GM23248 (cell line): ENCODE results near the gene KCND1. TPM values are rescaled to one million over a fixed set of nuclear protein-coding genes. Genes with fewer than 3 reads are reported as not detected.

Source experiments
- DNase-seq: peaks from one replicate; pipeline ENCODE4 v3.0.0-alpha.2; 2015
- H2AFZ ChIP-seq: fragments of 200-600 bp; sonication (generic); 2 replicates; pipeline ENCODE4 v1.6.1; 2016; ENCODE audit warnings: antibody characterized with exemption
- H3F3A ChIP-seq: fragments of 200-600 bp; sonication (generic); 2 replicates; pipeline ENCODE4 v1.6.1; 2016; ENCODE audit warnings: mild to moderate bottlenecking, antibody characterized with exemption, mixed run types; ENCODE audit not compliant: insufficient read depth
- H3K27ac ChIP-seq: fragments of 200-600 bp; sonication (generic); 2 replicates; pipeline ENCODE4 v1.5.1; 2016; ENCODE audit warnings: mild to moderate bottlenecking
- H3K27me3 ChIP-seq: fragments of 200-600 bp; sonication (generic); replicated peaks from 2 replicates; pipeline ENCODE4 v1.6.1; 2016; ENCODE audit warnings: mild to moderate bottlenecking; ENCODE audit not compliant: insufficient read depth
- H3K36me3 ChIP-seq: fragments of 200-600 bp; sonication (generic); 2 replicates; pipeline ENCODE4 v1.6.1; 2016; ENCODE audit warnings: low read depth, mild to moderate bottlenecking
- H3K4me1 ChIP-seq: fragments of 200-600 bp; sonication (generic); 2 replicates; pipeline ENCODE4 v1.6.1; 2016; ENCODE audit warnings: mild to moderate bottlenecking; ENCODE audit not compliant: insufficient read depth
- H3K4me2 ChIP-seq: fragments of 200-600 bp; sonication (generic); one replicate; pipeline ENCODE4 v1.6.1; 2016; ENCODE audit warnings: mild to moderate bottlenecking; ENCODE audit not compliant: unreplicated experiment
- H3K4me3 ChIP-seq: fragments of 200-600 bp; sonication (generic); 2 replicates; pipeline ENCODE4 v1.5.1; 2016; ENCODE audit warnings: mild to moderate bottlenecking
- H3K79me2 ChIP-seq: fragments of 200-600 bp; sonication (generic); 2 replicates; pipeline ENCODE4 v1.6.1; 2016; ENCODE audit warnings: mild to moderate bottlenecking; ENCODE audit not compliant: insufficient read depth
- H3K9ac ChIP-seq: fragments of 200-600 bp; sonication (generic); 2 replicates; pipeline ENCODE4 v1.6.1; 2016; ENCODE audit warnings: mild to moderate bottlenecking
- H3K9me2 ChIP-seq: fragments of 200-600 bp; sonication (generic); 2 replicates; pipeline ENCODE4 v1.6.1; 2016; ENCODE audit warnings: mixed run types, mild to moderate bottlenecking, moderate library complexity; ENCODE audit not compliant: insufficient read depth
- H3K9me3 ChIP-seq: fragments of 200-600 bp; sonication (generic); one replicate; pipeline ENCODE4 v1.6.1; 2017; ENCODE audit warnings: low read depth
- H4K20me1 ChIP-seq: fragments of 200-600 bp; sonication (generic); 2 replicates; pipeline ENCODE4 v1.6.0; 2016; ENCODE audit not compliant: insufficient read depth
- EZH2 ChIP-seq: fragments of 200-600 bp; sonication (generic); IDR thresholded peaks from 2 replicates; pipeline ENCODE4 v1.6.1; 2018; ENCODE audit warnings: antibody characterized with exemption, mild to moderate bottlenecking; ENCODE audit not compliant: insufficient read depth, poor library complexity, severe bottlenecking
- EZH2phosphoT487 ChIP-seq: fragments of 200-600 bp; sonication (generic); IDR thresholded peaks from 2 replicates; pipeline ENCODE4 v1.6.1; 2018; ENCODE audit warnings: antibody characterized with exemption, moderate library complexity, mild to moderate bottlenecking, low read depth; ENCODE audit not compliant: insufficient read depth
- WGBS, 2 experiments: methylation state at CpG; one replicate each; pipeline ENCODE4 v1.1.6; 2015 to 2017; ENCODE audit warnings: low lambda C conversion rate in 2 of 2, low coverage in 1 of 2; ENCODE audit errors: missing lambda C conversion rate in 2 of 2; 5-methylcytosine and 5-hydroxymethylcytosine counted together
- in situ Hi-C: fragments of 300-500 bp; cut with MboI; formaldehyde crosslinking; loops from 2 replicates; pipeline ENCODE4 v1.15.0; 2020
- polyA plus RNA-seq: library from polyadenylated mRNA; unstranded; fragments of >200 nt; fragmentation: Nextera tagmentation; extraction: Ambion mirVana; gene quantifications from 2 replicates; pipeline ENCODE4 v1.2.1, GENCODE V29; 2016
- total RNA-seq: library from RNA; depleted of rRNA; stranded (reverse); fragments of >200 nt; shearing (Covaris generic); gene quantifications from 2 replicates; pipeline ENCODE4 v1.2.3, GENCODE V29; 2014

The KCND1 gene
- total and polyA plus RNA-seq, 2 experiments from 2014 or later: 0.65 to 0.69 TPM

DNA sequence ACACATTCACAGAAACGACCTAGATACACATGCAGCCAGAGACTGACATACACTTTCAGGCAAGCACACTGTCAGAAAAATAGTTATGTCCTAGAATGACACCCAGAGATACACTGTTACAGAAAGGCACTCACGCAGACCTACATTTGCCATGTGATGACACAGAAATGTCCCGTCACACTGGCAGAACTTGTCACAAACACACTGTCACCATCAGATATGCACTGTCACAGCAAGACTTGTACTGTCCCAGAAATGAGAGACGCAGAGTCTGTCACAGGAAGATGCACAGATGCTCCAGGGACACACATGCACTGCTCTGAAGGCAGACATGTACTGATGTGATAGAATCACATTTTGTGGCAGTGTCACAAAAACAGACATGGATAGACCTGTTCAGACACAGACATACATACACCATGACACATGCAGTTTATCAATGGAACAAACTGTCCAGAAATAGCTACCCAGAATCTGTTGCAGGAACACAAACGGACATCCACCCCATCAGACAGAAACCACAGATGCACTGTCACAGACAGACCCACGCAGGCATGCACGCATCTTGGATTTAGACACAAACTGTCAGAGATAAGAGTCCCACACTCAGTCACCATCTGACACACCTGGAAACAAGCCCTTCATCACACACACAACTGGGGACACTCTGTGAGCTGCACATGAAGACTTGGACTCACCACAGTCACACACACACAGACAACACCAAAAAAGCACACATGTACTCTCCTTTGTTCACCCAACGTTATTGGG, 51.5 kb downstream of the KCND1 start:
- Histone ChIP-seq H3K4me3 (no peak overlapping the region), H3K79me2 (no peaks in the 10 kb centered on the region), H3K4me2 (no peak overlapping the region), H3K9me3 (no peaks in the 10 kb centered on the region), H3K27ac (peak overlapping the region; percentile 38; the same call in 1 of the 2 replicates), H3K27me3 (no peaks in the 10 kb centered on the region), H2AFZ (no peak overlapping the region), H4K20me1 (no peaks in the 10 kb centered on the region), H3K9ac (no peak overlapping the region), H3K4me1 (peaks cover 12% of the 10 kb centered on the region; the same call in 1 of the 2 replicates), H3K9me2 (no peaks in the 10 kb centered on the region), H3F3A (peaks cover 27% of the 10 kb centered on the region), H3K36me3 (no peaks in the 10 kb centered on the region)
- no peak for TF ChIP-seq EZH2phosphoT487
- no peak for TF ChIP-seq EZH2
- no peak for DNase-seq
- in situ Hi-C loops: loop anchor here (25.0 kb wide), 1 partner anchor 258 kb away; no protein-coding TSS in a partner anchor
- 38 to 43% methylated on average over 6 to 8 of the region's 8 CpGs for WGBS, 2 experiments

- Histone ChIP-seq H3F3A (peaks cover 27% of the 10 kb centered on the region), H3K4me2 (peak overlapping the region; percentile 76), H3K9me3 (no peaks in the 10 kb centered on the region), H2AFZ (no peak overlapping the region), H3K4me1 (peaks cover 12% of the 10 kb centered on the region; the same call in 1 of the 2 replicates), H3K27me3 (no peaks in the 10 kb centered on the region), H3K79me2 (no peaks in the 10 kb centered on the region), H3K9ac (peak overlapping the region; percentile 78; the same call in 1 of the 2 replicates), H4K20me1 (no peaks in the 10 kb centered on the region), H3K27ac (peak overlapping the region; percentile 38), H3K4me3 (peak overlapping the region; percentile 79), H3K36me3 (no peaks in the 10 kb centered on the region), H3K9me2 (no peaks in the 10 kb centered on the region)
- 7 to 8% methylated on average over 10 to 15 of the region's 15 CpGs for WGBS, 2 experiments
- DNase-seq: peak; percentile 40
- TF ChIP-seq EZH2phosphoT487 (no peak), EZH2 (no peak)
- in situ Hi-C loops: loop anchor here (25.0 kb wide), 1 partner anchor 257 kb away; no protein-coding TSS in a partner anchor
These were observed 52.2 kb downstream of the KCND1 start for GRCh38 chrX:48919360-48919841.

DNA sequence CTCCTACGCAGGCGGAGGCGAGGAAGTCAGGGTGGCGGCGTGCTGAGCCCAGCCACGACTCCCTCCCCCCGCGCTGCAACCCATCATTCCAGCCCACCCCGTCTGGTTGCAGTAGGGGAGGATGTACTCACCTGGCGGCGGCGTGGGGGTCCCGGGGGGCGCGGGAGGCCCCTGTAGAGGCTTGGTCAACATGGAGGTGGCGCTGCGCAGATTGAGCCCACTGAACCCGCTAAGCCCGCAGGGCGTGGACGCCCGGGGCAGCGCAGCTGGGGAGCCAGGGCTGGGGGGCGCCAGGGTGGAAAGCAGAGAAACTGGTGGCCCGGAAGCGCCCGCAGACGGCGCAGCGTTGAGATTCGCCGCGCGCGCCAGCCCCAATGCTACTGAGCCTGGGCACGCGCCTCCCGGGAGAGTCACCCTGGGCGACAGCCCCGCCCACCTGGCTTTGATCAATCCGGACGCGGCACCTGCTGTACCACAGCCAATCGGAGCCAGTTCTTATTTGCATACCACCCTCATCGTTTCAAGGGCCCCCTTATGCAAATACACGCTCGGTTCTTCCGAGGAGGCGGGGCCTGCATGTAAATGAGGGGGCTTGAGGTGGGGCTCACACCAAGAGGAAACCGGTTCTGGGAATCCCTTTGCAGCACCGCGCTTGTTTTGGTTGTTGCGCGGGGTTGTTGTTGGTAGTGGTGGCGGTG, 52.9 kb downstream of the KCND1 start, which contains the start of gene PIM2:
Gene PIM2, minus strand, starts transcription at position 382 of the 698 bp plus-strand sequence. Its CDS starts 190 bp downstream, at position 192.
- peak within 1 kb of the TSS; percentile 76 for H3K4me2 ChIP-seq
- H3K9me2 ChIP-seq: no peaks in the 10 kb centered on the region
- peak within 1 kb of the TSS; percentile 48; the same call in 1 of the 2 replicates for H2AFZ ChIP-seq
- no peaks in the 10 kb centered on the region for H3K9me3 ChIP-seq
- no peaks in the 10 kb centered on the region for H3K27me3 ChIP-seq
- H4K20me1 ChIP-seq: no peaks in the 10 kb centered on the region
- peaks cover 12% of the 10 kb centered on the region; the same call in 1 of the 2 replicates for H3K4me1 ChIP-seq
- 1 to 7% methylated on average over 10 to 22 of the region's 55 CpGs for WGBS, 2 experiments
- H3K79me2 ChIP-seq: no peaks in the 10 kb centered on the region
- TF ChIP-seq EZH2 (no peak), EZH2phosphoT487 (no peak)
- H3K4me3 ChIP-seq: peak within 1 kb of the TSS; percentile 79
- in situ Hi-C loops: loop anchor here (25.0 kb wide), 1 partner anchor 256 kb away; no protein-coding TSS in a partner anchor
- peak; percentile 82 for DNase-seq
- H3F3A ChIP-seq: peaks cover 27% of the 10 kb centered on the region
- peak within 1 kb of the TSS; percentile 78 for H3K9ac ChIP-seq
- H3K27ac ChIP-seq: peak within 1 kb of the TSS; percentile 46
- no peaks in the 10 kb centered on the region for H3K36me3 ChIP-seq

DNA sequence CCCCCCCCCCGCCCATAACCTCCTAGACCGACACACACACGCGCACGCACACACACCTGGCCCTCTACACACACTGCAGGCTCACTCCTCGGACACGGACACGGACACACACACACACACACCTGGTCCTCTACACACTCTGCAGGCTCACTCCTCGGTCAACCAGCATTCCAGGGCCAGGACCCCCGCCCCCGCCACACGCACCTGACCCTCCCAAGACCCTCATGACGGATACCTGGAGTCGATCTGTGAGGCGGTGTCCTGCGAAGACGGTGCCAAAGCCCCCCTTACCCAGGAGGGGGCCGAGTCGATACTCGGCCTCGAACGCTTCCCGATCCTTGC, 53.4 kb downstream of the KCND1 start:
- Histone ChIP-seq H3K27ac (no peak overlapping the region), H3K9me3 (no peaks in the 10 kb centered on the region), H2AFZ (no peak overlapping the region), H3K4me3 (peak overlapping the region; percentile 79), H3K4me1 (peaks cover 12% of the 10 kb centered on the region; the same call in 1 of the 2 replicates), H3K79me2 (no peaks in the 10 kb centered on the region), H3K9me2 (no peaks in the 10 kb centered on the region), H3F3A (peaks cover 27% of the 10 kb centered on the region), H3K27me3 (no peaks in the 10 kb centered on the region), H4K20me1 (no peaks in the 10 kb centered on the region), H3K9ac (peak overlapping the region; percentile 78), H3K4me2 (peak overlapping the region; percentile 76), H3K36me3 (no peaks in the 10 kb centered on the region)
- in situ Hi-C loops: loop anchor here (25.0 kb wide), 1 partner anchor 256 kb away; no protein-coding TSS in a partner anchor
- WGBS, 2 experiments: 0 to 11% methylated on average over 2 to 21 of the region's 23 CpGs
- TF ChIP-seq EZH2 (no peak), EZH2phosphoT487 (no peak)
- no peak for DNase-seq
